CD4-positive, alpha-beta T cell treated with Interleukin-6 for 4 hours (primary cell): ENCODE measurements around the gene SPATS2L.

Source experiments
- DNase-seq: peaks from one replicate; pipeline ENCODE4 v3.0.0-alpha.2; 2020; ENCODE audit warnings: mixed read lengths

SPATS2L gene

DNA sequence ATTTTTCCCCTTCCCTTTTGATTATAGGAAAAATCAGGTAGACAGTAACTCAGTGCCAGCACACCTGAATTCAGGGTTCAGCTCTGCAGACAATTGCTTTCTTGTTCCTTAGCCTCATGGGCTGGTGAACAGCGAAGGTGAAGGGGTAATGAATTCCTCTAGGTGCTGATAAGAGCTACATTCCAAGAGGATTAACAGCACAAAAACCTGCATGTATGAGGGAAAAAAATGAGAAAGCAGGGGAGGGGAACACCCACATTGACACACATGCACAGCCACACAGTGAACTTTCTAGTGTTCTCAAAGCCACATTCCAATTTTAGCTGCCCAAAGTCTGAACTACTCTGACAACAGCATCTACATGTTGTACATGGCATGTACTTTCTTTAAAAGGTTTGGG, 46.1 kb downstream of the SPATS2L start:
- no peak for DNase-seq

GRCh38 chr2:200353120-200353519, 46.6 kb downstream of the SPATS2L start:
- no peak for DNase-seq

DNA sequence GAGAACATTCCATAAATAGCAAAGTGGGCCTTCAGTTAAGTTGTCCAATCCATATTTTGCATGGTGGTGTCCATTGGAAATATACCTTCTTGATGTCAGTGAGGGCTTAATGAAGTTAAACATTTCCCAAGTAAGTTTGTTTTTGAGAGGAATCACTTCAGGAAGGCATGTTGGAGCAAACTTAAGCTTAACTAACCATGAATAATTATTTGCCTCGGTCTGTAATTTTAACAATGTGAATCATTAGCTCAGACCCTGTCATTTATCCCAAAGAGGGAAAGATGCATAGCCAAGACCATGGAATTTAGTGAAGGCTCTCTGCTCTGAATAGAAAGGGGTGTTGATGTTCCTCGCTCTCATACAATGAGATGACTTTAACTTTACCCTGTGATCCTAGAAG, 47.4 kb downstream of the SPATS2L start:
- DNase-seq: no peak

- DNase-seq: no peak
Observed at GRCh38 chr2:200354833-200355751, 48.6 kb downstream of the SPATS2L start.

GRCh38 chr2:200356321-200356720, 49.8 kb downstream of the SPATS2L start:
- no peak for DNase-seq

DNA sequence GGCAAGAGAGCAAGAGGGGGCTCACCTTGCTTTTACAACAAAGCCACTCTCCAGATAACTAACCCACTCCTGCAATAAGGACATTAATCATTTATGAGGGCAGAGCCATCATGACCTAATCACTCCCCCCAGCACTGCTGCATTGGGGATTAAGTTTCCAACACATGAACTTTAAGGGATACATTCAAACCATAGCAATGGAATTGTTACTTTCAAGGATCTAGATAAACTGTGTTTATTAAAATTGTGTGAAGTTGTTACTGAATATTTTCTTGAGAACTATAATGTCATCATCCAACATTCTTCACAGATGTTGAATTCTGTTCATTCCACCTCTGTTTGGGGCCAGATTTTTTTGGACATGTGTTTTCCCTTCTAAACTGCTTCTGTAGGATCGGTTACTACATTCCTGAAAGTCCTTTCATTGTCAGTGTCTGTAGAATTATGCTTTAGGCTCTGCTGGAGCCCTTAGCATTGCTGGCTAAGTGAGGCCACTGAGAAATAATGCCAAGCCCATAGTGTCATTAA, 50.4 kb downstream of the SPATS2L start:
- DNase-seq: no peak

DNA sequence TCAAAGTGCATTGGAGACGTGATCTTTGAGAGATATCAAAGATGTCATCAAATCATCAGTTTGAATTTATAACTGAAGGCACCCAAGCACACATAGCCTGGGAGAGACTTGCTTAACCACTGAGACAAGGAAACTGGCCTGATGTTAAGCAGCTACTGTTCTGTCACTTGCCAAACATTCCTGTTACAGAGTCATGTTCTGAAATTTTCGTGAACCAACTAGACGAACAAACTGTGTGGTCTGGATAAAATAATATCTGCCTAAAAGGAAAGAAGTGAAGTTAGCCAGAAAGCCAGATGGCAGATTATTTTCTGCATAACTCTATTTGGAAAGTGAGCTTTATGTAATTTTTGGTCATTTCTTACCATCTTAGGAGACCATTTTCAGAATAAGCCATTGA, 51.4 kb downstream of the SPATS2L start:
- DNase-seq: no peak

- no peak for DNase-seq
Observed at GRCh38 chr2:200359552-200359951, 53.1 kb downstream of the SPATS2L start.

DNA sequence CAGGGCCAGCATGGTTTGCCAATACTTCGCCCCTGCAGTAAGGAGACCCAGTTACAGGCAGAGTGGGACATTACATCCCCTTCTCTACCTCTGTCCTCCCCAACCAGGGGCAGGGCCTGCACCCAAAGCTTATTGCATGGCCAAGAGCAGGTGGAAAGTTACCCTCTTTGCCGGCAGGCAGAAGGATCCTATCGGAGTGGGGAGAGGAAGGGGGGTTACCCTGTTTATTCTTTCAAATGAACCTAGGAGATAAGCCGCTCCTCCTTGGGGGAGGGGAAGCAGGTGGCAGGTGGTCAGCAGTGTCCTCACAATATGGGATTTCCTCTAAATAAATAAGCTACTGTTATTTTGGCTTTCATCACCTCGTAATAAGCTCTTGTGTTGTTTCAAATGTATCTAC, 53.9 kb downstream of the SPATS2L start:
- no peak for DNase-seq

DNA sequence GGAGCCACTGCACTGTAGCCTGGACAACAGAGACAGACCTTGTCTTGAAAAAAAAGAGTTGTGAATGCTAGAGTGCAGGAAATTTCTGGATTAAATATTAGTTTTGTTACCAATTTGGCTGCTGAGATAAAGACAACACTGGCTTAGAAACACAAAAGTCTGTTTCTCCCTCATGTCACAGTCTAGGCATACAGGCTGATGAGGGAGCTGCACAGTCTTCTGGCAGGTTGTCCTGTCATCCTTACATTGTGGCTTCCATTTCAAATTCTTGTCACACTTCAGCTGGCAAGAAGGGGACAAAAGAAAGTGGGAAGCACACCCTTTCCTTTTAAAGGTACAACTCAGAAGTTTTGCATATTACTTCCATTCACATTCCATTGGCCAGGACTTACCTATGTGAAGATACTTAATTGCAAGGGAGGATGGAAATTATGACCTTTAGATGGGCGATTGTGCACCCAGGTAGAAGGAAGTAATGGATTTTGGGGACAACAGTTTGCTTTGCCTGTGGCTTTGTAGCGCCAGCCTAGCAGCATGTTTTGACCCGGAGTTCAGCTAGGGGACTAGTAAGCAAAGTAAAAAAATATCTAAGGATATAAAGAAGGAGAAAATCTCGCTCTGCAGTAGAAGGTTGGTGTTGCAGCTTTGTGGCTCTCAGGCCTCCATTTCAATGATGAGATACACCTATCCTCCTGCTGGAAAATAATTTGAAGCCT, 55.9 kb downstream of the SPATS2L start:
- no peak for DNase-seq

DNA sequence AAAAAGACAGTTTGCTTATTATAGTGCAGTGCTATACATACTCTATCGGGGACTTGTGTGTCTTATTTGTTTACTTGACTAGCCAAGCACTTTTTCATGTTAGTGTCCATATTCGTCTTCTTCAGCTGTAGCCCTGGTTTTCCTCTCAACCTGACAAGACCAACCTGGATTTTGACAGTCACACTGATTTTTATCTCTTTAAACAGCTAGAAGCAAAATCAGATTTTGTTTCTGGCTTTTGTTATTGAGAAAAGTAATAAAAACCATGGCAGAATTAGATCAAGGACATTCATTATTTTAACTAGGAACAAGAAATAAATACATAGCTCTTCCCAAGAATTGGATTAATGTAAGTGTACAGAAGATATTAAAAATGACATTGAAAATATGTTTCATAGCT, 56.8 kb downstream of the SPATS2L start:
- no peak for DNase-seq

GRCh38 chr2:200364142-200364541, 57.6 kb downstream of the SPATS2L start:
- no peak for DNase-seq

GRCh38 chr2:200364620-200365019, 58.1 kb downstream of the SPATS2L start:
- DNase-seq: no peak

GRCh38 chr2:200365209-200365608, 58.7 kb downstream of the SPATS2L start:
- DNase-seq: no peak

GRCh38 chr2:200367155-200367554, 60.7 kb downstream of the SPATS2L start:
- no peak for DNase-seq

DNA sequence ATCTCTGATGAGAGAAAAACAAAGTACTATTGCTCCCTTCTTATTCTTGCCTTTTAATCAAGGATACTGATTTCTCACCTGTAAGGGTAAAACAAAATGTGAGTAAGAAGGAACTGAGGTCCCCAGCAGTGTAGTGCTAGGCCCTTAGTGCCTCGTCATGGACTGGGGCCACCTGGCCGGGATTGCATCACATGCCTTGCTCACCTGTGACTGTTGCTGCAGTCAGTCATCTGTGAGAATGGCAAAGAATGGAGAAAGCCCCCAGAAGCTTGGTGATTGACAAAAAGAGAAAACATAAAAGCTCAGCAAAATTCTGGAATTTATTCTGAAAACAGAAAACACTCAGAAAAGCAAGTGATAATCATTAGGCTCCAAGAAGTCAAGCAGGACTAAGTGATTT, 63.4 kb downstream of the SPATS2L start:
- no peak for DNase-seq

DNA sequence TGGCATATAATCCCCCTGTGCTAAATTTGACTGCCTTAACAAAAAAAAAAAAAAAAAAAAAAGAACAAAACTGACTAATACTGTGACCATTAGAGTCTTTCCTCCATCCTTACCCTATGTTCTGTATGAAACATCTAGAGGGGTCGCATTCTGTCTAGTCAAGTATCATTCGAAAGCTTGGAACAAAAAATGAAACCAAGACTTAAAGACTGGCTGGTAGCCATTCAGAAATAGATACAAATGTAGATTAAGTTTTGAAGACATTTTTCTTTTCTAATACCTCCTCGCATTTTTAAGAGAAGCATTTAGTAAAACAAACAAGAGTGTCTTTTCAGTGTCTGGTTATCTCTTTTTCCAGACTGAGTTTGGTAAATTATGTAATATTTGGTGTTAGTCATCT, 66.7 kb downstream of the SPATS2L start:
- no peak for DNase-seq

DNA sequence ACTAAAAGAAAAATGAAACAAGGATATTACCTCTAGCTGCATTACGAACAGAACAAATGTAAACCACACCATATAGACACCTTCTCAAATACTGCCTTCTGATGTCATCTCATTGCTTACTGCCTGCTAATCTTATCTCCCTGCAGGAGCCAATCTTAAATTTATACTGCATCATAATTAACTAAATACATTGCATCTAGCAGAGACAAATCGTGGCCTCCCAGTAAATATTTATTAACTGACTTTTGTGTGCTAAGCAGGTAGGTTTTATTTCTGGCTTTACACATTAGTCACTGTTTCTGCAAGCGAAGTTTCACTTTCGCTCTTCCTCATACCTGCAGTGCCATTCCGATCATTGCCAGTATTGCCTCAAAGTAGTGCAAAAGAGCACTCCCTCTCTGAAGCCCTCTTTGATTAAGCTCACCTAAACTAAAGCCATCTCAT, 67.5 kb downstream of the SPATS2L start:
- peak; percentile 58 for DNase-seq

DNA sequence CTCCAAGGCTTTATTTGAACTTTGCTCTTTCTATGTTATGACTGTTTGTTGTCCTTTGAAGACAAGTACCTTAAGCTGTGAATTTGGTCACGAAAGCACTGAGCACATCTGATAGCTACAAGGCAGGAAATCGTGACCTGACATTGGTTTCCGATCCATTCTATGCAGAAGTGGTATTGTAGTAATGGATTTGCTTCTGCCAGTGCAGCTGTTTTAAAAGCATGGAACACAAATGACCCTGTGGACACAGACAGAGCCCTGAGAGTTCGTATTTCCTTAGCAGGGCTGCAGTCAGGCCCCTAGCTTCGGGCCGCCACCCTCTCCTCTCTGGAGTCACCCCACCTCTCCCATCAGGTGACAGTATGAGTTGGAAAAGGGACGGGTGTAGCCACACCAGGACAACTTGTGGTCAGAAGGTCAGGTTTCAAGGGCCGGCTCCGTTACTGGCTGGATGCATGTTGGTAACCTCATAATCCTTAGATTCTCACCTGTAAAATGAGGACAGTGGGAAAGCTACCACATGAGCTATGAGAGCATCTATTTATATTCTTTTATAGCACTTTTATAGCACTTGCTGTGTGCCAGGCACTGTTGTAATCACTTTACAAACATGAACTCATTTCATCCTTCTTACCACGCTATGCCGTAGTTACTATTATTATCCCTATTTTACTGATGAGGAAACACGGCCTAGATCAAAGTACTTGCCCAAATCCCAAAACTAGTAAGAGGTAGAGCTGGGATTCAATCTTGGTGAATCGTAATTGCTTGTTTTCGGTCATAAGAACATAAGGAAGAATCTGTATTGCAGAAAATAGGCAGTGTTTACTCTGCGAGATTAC, 70.2 kb downstream of the SPATS2L start:
- DNase-seq: peak; percentile 57

DNA sequence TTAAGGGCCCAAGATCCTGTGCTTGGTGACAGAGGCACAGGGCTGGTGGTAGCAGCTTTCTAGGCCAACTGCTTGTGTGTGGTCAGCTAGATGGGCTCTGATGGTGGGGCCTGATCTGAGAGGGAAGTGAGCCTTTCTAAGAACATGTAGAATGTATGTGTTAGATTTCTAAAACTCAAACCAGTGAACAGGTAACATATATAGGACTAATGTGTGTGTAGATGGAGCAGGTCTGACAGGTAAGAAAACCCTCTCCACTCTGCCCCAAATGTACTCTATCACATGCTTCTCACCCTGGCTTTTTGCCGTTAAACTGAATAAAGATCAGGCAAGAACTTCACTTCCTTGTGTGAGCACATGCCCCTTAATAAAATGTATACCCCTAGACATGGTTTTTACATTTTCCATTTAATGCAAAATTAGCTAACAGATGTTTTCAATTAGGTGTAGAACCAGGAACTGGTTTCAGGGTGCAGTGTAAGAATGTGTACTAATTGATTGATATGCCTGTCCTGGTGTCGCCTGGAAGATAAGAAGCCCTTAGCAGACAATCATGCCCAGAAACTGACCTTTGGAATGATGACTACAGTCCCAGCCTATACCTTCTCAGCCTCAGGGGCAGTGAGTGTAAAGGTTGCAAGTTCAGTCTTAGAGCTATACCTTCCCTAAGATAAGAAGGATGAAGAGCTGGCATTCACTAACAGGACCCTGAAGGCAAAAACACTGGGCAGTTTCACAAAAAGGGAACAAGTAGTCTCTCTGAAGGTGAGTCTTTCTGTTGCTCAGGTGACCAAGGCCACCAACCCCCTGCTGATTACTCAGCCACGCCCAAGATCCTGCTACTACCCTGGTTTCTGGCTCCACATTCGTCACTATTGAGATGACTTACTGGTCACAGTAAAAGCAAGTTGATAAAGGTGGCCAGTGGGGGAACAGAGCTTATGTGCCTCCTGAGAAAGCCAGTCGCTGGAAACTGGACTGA, 71.2 kb downstream of the SPATS2L start:
- DNase-seq: no peak

DNA sequence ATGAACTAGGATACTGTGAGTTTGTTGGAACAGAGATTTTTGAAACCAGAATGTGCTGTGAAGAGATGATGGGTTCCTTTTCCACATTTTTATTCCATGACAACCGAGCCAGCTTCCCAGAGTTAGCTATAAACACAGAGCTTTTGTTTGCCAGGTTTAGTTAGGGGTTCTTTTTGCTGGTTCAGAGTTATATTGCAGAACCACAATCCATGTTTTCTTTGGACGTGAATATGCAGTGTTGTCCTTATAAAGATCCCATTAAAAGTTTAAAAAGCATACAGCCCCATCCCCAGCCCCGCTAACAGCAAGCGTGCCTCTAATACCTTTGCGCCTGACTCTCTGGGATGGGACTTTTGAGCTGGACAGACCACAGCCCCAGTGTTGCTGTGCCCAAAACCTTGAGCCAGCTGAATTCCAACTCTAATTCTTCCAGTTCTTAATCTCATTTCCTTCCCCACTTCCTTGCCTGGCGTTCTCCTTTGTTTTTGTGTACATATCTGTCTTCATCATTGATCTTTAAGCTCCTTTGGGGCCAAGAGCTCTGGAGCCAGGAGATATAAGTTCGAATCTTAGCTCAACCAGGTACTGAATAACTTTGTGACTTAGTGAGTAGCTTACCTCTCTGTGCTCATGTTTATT, 72.3 kb downstream of the SPATS2L start:
- DNase-seq: no peak
